C4-2B (cell line): ENCODE results near the gene SND1.

Source experiments
- H3K27ac ChIP-seq: fragments of 450-650 bp; 2 replicates; pipeline ENCODE4 v1.5.1; 2017
- ZFX ChIP-seq: fragments of 450-650 bp; IDR thresholded peaks from 2 replicates; pipeline ENCODE4 v1.6.1; 2017
- TF ChIP-seq, protein P1 (sequence below): fragments of 450-650 bp; conservative IDR thresholded peaks from 2 replicates; pipeline ENCODE4 v1.5.1; 2017; ENCODE audit warnings: mild to moderate bottlenecking

Gene SND1

GRCh38 chr7:127810696-127811660 lies 159.0 kb downstream of the SND1 start:
- no peak overlapping the region for H3K27ac ChIP-seq
- no peak for TF ChIP-seq ZFX
- TF ChIP-seq, protein P1, sequence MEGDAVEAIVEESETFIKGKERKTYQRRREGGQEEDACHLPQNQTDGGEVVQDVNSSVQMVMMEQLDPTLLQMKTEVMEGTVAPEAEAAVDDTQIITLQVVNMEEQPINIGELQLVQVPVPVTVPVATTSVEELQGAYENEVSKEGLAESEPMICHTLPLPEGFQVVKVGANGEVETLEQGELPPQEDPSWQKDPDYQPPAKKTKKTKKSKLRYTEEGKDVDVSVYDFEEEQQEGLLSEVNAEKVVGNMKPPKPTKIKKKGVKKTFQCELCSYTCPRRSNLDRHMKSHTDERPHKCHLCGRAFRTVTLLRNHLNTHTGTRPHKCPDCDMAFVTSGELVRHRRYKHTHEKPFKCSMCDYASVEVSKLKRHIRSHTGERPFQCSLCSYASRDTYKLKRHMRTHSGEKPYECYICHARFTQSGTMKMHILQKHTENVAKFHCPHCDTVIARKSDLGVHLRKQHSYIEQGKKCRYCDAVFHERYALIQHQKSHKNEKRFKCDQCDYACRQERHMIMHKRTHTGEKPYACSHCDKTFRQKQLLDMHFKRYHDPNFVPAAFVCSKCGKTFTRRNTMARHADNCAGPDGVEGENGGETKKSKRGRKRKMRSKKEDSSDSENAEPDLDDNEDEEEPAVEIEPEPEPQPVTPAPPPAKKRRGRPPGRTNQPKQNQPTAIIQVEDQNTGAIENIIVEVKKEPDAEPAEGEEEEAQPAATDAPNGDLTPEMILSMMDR = no peak

- H3K27ac ChIP-seq = no peak overlapping the region
- TF ChIP-seq, protein P1 = no peak
- TF ChIP-seq ZFX = no peak
Measured at GRCh38 chr7:127812540-127812939, 160.5 kb downstream of the SND1 start.

DNA sequence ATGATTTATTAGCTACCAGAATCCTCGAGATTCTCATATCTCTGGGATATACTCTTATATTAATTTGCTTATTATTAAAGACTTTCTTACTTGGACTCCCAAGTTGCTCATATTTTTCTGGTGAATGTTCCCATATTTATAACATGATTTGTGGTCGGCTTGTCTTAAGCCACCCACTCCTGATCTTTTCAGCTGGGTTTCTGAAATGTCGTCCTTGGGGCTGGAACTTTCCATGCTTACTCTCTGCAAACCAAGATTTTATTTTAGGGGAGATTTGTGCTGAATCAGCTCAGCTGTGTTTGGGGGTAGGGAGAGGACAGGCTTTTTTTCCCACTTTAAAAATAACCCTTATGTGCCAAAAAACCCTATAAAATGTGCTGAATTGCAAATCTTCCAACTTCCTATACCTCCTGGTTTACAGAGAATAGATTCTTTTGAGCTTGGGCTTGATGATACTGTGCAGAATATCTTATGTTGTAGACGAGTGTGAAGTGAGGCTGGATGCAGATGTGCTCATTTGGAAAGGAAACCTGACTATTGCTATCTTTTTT lies 162.1 kb downstream of the SND1 start:
- no peak overlapping the region for H3K27ac ChIP-seq
- TF ChIP-seq, protein P1 = no peak
- no peak for TF ChIP-seq ZFX

GRCh38 chr7:127815631-127816145 lies 163.7 kb downstream of the SND1 start:
- TF ChIP-seq, protein P1 = no peak
- TF ChIP-seq ZFX = no peak
- no peak overlapping the region for H3K27ac ChIP-seq

DNA sequence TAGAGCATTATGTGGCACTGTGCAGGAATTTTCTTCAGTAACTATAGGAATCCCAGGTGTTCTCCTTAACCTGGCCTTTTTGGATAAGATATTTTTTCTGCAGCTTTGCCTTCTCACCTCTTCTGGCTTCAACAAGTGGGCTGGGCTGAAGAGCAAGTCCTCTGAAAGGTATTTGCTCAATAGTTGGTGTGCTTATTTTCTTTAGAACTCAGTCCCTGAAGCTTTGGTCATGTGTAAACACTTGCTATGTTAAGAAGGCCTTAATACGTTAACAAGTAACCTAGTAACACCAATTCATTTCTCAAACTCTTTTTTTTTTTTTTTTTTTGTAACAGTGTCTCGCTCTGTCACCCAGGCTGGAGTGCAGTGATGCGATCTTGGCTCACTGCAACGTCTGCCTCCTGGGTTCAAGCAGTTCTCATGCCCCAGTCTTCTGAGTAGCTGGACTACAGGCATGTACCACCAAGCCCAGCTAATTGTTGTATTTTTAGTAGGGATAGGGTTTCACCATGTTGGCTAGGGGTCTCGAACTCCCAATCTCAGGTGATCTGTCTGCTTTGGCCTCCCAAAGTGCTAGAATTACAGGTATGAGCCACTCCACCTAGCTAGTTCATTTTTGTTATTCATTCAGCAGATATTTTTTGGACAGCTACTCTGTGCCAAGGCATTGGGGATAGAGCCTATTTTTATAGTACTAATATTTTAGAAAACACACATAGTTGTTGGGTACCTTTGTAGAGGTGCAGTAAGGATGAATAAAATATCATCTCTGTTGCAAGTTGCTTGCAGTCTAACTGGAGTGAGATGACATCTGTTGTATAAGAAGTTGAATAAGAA lies 164.6 kb downstream of the SND1 start:
- H3K27ac ChIP-seq = no peak overlapping the region
- no peak for TF ChIP-seq ZFX

- no peak overlapping the region for H3K27ac ChIP-seq
- TF ChIP-seq, protein P1 = no peak
- TF ChIP-seq ZFX = no peak
Measured at GRCh38 chr7:127817466-127817865, 165.5 kb downstream of the SND1 start.

DNA sequence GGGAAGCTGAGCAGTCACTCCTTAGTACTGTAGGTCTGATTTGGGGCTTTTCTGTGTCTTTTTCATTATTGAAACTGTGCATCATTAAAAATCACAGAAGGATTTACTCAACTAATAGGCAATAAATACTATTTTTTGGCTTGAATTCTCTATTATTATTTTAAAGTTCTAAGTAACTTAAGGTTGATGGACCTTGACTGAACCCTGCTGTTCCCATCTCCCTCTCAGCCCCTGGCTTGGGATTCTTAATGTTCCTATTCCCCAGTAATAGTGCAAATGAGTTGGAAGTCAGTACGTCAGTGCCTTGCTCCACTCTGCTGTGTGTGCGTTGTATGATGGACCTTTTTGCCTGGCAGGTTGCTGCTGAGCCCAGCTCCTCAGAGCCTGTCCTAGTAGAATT lies 166.3 kb downstream of the SND1 start:
- no peak overlapping the region for H3K27ac ChIP-seq
- no peak for TF ChIP-seq ZFX
- TF ChIP-seq, protein P1 = no peak
